ENCODE measurements around the gene UBE2F. TPM values are rescaled to one million over a fixed set of nuclear protein-coding genes. Genes with fewer than 3 reads are reported as not detected.
"Not testable (repeated sequence)": the region's sequence is repeated elsewhere in the genome, so short reads cannot be mapped to it uniquely, and the experiment has no call there.

UBE2F gene
- total RNA-seq, 1 experiment from 2014 or later: 116 TPM

GRCh38 chr2:237964578-237965404 is 2.0 kb upstream of the UBE2F start:
- peak overlapping the region; percentile 93 for H3K27ac Mint-ChIP-seq (ENCODE audit: low read depth, unreplicated experiment)
- BruUV-seq (replicated peaks): TSS peak; percentile 25
- H3K4me1 Mint-ChIP-seq (ENCODE audit: insufficient read depth, unreplicated experiment): peaks cover 32% of the 10 kb centered on the region
- no peaks in the 10 kb centered on the region for H3K9me3 Mint-ChIP-seq (ENCODE audit: unreplicated experiment)
- no peaks in the 10 kb centered on the region for H3K27me3 Mint-ChIP-seq (ENCODE audit: insufficient read depth, unreplicated experiment)
- H3K36me3 Mint-ChIP-seq (ENCODE audit: insufficient read depth, unreplicated experiment): peaks cover 18% of the 10 kb centered on the region
- CTCF ChIA-PET: interaction anchor here (0.6 to 1.1 kb wide), 4 partner anchors 41 to 983 kb away, joined by 3 to 4 read pairs (median 3); no protein-coding TSS in a partner anchor
- TF ChIP-seq CTCF (IDR thresholded peaks at IDR 0.05; ENCODE audit: unreplicated experiment): no peak
- POLR2A ChIA-PET: interaction anchor here (0.7 to 2.4 kb wide), 25 partner anchors 11 to 475 kb away, joined by 3 to 23 read pairs (median 5); partner anchors contain the start of gene SCLY
- peak; percentile 91 for DNase-seq (ENCODE audit: unreplicated experiment)
- intact Hi-C loops (cut with micrococcal nuclease): loop anchor here (5.0 kb wide), 1 partner anchor 98 kb away; the partner anchor contains the start of gene SCLY
- peak overlapping the region; percentile 54 for H3K4me3 Mint-ChIP-seq (ENCODE audit: unreplicated experiment)

- Mint-ChIP-seq H3K27ac (ENCODE audit: low read depth, unreplicated experiment) (peak overlapping the region; percentile 51), H3K36me3 (ENCODE audit: insufficient read depth, unreplicated experiment) (peaks cover 24% of the 10 kb centered on the region), H3K4me3 (ENCODE audit: unreplicated experiment) (peak overlapping the region; percentile 83), H3K4me1 (ENCODE audit: insufficient read depth, unreplicated experiment) (peaks cover 32% of the 10 kb centered on the region)
- H3K27me3 Mint-ChIP-seq (ENCODE audit: insufficient read depth, unreplicated experiment); CTCF ChIA-PET; DNase-seq (ENCODE audit: unreplicated experiment); H3K9me3 Mint-ChIP-seq (ENCODE audit: unreplicated experiment); BruUV-seq (replicated peaks): not testable (repeated sequence)
- intact Hi-C loops (cut with micrococcal nuclease): loop anchor here (5.0 kb wide), 1 partner anchor 96 kb away; the partner anchor contains the start of gene SCLY
- POLR2A ChIA-PET: interaction anchor here (0.7 to 2.4 kb wide), 10 partner anchors 16 to 474 kb away, joined by 3 to 15 read pairs (median 6); no protein-coding TSS in a partner anchor
These were observed 970 bp upstream of the UBE2F start for GRCh38 chr2:237965844-237966243.

- CTCF ChIA-PET: no interaction called here
These were observed 607 bp upstream of the UBE2F start for GRCh38 chr2:237966250-237966564.

GRCh38 chr2:237967463-237967951 is 693 bp downstream of the UBE2F start:
- intact Hi-C loops (cut with micrococcal nuclease): loop anchor here (5.0 kb wide), 1 partner anchor 95 kb away; the partner anchor contains the start of gene SCLY
- Mint-ChIP-seq H3K4me3 (ENCODE audit: unreplicated experiment) (peak overlapping the region; percentile 83), H3K4me1 (ENCODE audit: insufficient read depth, unreplicated experiment) (peaks cover 32% of the 10 kb centered on the region), H3K36me3 (ENCODE audit: insufficient read depth, unreplicated experiment) (peaks cover 22% of the 10 kb centered on the region), H3K27me3 (ENCODE audit: insufficient read depth, unreplicated experiment) (no peaks in the 10 kb centered on the region), H3K9me3 (ENCODE audit: unreplicated experiment) (no peaks in the 10 kb centered on the region), H3K27ac (ENCODE audit: low read depth, unreplicated experiment) (peak overlapping the region; percentile 74)
- ChIA-PET POLR2A (interaction anchor here (0.6 to 2.4 kb wide), 13 partner anchors 11 to 274 kb away, joined by 3 to 12 read pairs (median 4); partner anchors contain the start of gene SCLY), CTCF (interaction anchor here (0.8 to 1.5 kb wide), 2 partner anchors 25 to 28 kb away, joined by 3 to 6 read pairs; no protein-coding TSS in a partner anchor)
- TF ChIP-seq CTCF (IDR thresholded peaks at IDR 0.05; ENCODE audit: unreplicated experiment): no peak
- BruUV-seq (replicated peaks): no TSS peak
- peak; percentile 32 for DNase-seq (ENCODE audit: unreplicated experiment)

More at GRCh38 chr2:237966250-237966564, 607 bp upstream of the UBE2F start:
- BruUV-seq (replicated peaks): TSS peak; percentile 81
- DNase-seq (ENCODE audit: unreplicated experiment): no peak
- H3K4me1 Mint-ChIP-seq (ENCODE audit: insufficient read depth, unreplicated experiment): peaks cover 32% of the 10 kb centered on the region
- peaks cover 24% of the 10 kb centered on the region for H3K36me3 Mint-ChIP-seq (ENCODE audit: insufficient read depth, unreplicated experiment)
- H3K27me3 Mint-ChIP-seq (ENCODE audit: insufficient read depth, unreplicated experiment): no peaks in the 10 kb centered on the region
- H3K9me3 Mint-ChIP-seq (ENCODE audit: unreplicated experiment): no peaks in the 10 kb centered on the region
- peak overlapping the region; percentile 51 for H3K27ac Mint-ChIP-seq (ENCODE audit: low read depth, unreplicated experiment)
- POLR2A ChIA-PET: interaction anchor here (0.6 to 1.9 kb wide), 3 partner anchors 93 to 371 kb away, joined by 3 to 4 read pairs (median 3); no protein-coding TSS in a partner anchor
- intact Hi-C loops (cut with micrococcal nuclease): loop anchor here (5.0 kb wide), 1 partner anchor 96 kb away; the partner anchor contains the start of gene SCLY
- no peak for TF ChIP-seq CTCF (IDR thresholded peaks at IDR 0.05; ENCODE audit: unreplicated experiment)
- H3K4me3 Mint-ChIP-seq (ENCODE audit: unreplicated experiment): peak overlapping the region; percentile 83

Data from MCF 10A (cell line).